HG02981 (cell line): Measurements from ENCODE around the gene COMMD1.

Source experiments
- ATAC-seq: cut with Tn5 transposase; IDR thresholded peaks from one replicate; pipeline ENCODE4 v1.9.1; 2021; ENCODE audit warnings: mild to moderate bottlenecking, moderate library complexity; ENCODE audit not compliant: unreplicated experiment

The COMMD1 gene

DNA sequence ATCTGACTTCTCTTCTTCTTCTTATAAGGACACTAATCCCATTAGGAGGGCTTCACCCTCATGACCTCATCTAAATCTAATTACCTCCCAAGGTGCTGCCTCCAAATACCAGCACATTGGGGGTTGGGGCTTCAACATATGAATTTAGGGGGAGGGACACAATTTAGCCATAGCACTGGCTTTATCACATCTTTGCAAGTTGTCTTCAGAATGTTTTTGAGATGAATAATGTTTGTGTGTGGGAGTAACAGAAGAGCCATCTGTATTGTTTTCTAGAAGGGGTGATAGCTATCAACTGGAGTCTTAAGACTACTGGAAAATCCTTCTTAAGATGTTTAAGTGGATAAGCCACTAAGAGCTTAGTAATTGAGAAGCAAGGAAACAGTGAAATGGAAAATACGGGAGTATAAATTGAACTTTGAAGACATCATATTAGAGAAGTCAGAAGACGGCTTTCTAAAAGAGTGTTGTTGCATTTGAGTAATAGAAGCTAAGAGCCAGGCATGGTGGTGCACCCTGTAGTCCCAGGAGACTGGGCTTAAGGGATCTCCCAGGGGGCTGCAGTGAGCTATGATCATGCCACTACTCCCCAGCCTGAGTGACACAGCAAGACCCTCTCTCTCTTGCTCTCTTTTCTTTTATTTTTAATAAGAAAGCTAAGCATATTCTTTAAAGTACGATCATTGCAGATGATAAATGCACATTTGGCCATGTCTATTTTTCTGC is 257.8 kb downstream of the COMMD1 start:
- no peak for ATAC-seq

DNA sequence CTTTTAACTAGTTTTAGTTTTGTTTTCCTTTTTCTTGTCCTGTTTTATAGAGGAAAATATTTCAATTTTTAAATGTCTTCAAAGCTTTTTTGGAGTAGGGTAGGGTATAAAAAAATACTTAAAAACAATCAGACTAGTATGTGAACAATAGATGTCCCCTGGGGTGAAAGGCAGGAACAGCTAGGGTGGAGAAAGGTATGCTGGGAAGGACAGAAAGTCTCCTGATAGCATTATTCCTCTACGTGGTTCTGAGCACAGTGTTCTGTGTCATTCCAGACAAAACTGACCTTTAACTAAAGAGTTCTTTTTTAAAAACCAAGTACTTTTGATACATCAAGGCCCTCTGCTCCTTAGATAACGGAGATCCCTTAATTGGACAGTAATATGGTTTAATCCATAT is 258.4 kb downstream of the COMMD1 start:
- no peak for ATAC-seq

DNA sequence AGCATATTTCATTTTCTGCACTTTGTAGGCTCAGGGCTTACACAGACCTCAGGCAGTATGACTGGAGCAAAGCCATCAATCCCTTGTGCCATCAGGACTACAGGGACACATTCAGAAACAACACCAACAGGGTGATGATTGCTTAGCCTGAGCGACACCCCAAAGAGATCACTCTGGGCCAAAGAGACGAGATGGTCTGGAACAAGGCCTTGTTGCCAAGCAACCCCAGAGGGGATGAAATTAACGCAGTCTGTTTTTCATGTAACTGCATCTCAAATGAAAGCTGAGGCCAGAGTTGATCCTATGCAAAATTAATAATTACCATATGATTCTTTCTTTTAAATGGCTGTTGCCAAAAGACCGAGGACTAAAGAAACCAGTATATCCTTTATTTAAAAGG is 270.3 kb downstream of the COMMD1 start:
- ATAC-seq = no peak

DNA sequence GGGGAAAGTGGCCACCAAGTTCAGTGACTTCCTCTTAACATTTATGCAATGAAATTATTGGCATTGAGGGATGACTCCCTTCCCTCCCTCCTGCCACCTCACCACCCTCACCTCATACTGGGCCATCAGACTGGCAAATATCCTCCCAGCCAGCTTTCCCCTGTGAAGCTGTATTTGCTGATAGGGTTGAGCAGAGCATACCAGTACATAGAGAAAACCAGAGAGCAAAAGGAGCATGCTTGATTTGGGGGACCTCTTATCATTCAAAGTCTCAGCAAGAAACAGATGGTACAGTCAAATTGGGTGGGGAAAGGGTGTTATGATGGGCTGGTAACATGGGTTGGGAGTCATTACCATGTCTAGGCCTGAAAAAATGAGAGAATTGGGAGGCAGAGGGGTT is 271.3 kb downstream of the COMMD1 start:
- ATAC-seq = no peak

DNA sequence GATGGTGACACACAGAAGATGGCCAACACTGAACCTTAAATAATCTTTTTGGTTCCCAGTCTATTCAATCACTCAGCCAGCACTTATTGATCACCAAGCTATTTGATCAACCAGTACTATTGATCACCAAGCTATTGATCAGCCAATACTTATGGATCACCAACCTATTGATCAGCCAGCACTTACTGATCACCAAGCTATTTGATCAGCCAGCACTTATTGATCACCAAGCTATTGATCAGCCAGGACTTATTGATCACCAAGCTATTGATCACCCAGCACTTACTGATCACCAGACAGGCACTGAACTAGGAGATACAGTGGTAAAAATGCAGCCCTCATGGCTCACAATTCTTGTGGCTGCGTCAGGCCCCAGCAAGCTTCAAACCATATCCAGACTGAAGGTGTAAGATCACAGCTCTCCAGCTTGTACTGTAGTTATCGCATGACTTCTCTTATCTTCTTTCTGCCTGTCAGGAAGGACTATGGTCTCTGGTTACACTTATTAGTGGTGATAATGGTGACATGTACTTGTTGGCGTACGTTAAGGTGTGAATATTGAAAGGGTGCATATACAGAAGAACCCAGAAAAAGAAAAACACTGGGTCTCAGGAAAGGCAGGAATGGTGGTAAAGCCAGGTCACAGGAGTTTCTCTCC is 272.0 kb downstream of the COMMD1 start:
- ATAC-seq = no peak

DNA sequence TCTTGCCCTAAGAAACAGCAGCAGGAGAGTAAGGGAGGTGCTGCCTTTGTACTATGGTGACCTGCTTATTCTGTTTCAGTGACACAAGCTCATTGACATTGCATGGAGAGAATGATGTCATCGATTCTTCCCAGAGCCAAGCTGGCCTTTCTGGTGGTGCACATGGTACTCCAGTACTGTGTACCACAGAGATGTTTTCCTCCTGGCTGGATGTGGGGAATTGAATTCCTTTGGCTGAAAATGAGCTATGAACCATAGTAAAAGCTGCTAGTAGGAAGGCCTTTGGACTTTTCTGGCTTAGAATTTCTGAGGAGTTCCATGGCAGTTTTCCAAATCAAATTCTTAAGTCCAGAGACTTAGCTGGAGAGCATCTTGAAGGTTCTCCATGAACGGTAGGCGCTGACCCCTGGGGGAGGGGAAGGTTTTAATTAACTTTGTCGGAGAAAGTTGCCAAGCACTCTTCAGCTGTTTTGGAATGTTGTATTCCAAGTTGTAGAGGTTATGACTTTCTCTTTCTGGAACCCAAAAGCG is 273.3 kb downstream of the COMMD1 start:
- ATAC-seq = no peak

DNA sequence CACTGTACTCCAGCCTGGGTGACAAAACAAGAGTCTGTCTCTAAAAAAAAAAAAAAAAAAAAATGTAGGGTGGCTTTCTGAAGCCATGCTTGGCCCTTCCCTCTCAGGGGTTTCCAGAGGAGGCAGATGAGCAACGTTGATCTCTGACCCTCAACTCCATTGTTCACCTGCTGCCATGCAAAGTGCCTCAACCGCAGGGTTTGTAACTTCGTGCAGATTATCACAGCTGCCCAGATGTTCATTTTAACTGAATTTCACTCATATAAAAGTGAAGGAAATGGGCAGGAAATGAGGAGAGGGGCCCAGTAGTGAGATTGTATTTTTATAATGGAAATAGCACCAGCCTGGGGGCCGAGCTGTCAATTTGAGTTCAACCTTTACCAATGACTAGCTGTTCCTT is 275.5 kb downstream of the COMMD1 start:
- no peak for ATAC-seq

DNA sequence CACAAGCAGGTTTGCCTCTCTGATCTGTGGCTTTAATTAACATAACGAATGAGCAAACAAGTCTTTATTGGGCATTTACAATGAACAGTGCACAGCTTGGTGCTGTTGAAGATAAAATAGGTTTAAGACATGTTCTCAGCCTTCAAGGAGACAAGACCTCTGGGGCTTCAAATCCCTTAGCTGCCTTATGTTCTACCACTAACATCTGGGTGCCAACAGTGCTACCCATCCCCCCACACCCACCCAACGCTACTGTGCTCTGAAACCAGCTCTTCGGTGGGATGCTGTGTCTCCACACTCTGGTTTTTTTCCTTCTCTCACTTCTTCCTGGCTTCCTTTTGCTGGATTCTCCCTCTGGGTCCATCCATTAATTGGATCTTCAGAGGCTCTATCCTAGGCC is 276.4 kb downstream of the COMMD1 start:
- no peak for ATAC-seq

DNA sequence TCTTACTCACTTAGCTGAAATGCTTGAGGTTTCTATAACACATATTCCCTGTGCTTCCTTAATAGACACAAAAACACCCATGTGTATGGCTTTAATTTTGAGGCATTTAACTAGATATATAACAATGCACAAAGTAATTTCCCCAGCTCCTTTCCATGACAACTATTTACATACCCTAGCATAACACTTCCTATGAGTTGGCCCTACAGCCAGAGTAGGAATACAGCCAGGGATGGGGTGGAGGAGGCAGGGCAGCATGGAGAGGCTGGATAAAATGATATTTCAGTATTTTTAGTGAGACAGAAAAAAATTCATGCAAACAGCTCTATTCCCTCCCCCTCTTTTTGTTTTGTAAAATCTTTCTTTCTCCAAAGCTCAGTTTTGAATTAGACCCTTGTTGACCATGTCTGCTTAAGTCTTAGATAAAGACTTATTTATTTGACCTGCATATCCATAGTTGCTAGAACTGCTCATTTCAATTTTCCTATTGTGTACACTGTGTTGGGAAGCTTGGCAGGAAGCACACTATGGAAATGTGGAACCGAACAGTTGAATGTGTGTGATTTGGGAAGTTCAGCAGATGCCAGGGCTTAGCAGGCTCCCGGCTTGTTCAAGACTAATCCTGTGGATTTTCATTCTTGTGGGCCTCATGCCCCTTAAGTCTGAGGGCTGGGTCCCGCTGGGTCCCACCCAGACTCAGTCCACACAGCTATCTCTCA is 279.2 kb downstream of the COMMD1 start:
- ATAC-seq = no peak
